CD1c-positive myeloid dendritic cell (primary cell): ENCODE measurements around the gene OR4N5.
A peak's percentile ranks its signal among the peaks of the same experiment; 100 is the strongest.
"Not testable (repeated sequence)": the region's sequence is repeated elsewhere in the genome, so short reads cannot be mapped to it uniquely, and the experiment has no call there.

Experiments
- DNase-seq: peaks from one replicate; pipeline ENCODE4 v3.0.0-alpha.2; 2016; ENCODE audit errors: extremely low spot score

The OR4N5 gene

GRCh38 chr14:20138520-20138919 is at the start of gene OR4N5:
OR4N5 (plus strand) TSS chr14:20138820; CDS start chr14:20143736, 4,916 bp downstream.
- no peak for DNase-seq

GRCh38 chr14:20092050-20092449 is 46.6 kb upstream of the OR4N5 start:
- no peak for DNase-seq

DNA sequence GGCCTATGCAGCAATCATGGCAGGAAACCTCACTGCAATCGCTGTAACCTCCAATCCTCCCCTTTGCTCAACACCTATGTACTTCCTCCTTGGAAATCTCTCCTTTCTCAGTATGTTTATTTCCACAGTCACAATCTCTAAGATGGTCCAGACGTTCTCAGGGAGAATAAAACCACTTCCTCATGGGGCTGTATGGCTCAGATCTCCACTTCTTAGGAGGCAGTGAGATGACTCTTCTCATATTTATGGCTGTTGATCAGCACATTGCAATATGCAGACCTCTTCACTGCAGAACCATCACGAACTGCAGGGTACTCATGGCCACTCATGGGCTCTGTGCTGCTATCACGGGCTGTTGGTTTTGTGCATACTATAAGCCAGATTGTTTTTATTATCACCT is 45.2 kb upstream of the OR4N5 start:
- no peak for DNase-seq

DNA sequence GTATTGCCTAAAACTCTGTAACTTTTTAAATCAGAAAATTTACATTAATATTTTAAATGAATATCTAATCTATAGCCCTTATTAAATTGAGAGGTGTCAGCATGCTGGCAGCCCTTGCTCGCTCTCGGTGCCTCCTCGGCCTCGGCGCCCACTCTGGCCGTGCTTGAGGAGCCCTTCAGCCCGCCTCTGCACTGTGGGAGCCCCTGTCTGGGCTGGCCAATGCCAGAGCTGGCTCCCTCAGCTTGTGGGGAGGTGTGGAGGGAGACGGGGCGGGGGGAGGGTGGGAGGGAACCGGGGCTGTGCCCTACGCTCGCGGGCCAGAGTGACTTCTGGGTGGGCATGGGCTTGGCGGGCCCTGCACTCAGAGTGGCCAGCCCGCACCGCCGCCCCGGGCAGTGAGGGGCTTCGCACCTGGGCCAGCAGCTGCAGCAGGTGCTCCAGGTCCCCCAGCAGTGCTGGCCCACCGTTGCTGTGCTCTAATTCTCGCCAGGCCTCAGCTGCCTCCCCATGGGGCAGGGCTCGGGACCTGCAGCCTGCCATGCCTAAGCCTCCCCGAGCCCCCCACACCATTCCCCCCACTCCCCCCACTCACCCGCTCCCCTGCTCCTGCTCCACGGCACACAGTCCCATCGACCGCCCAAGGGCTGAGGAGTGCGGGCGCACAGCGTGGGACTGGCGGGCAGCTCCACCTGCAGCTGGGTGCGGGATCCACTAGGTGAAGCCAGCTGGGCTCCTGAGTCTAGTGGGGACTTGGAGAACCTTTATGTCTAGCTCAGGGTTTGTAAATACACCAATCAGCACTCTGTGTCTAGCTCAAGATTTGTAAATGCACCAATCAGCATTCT is 39.5 kb upstream of the OR4N5 start:
- DNase-seq: not testable (repeated sequence)

DNA sequence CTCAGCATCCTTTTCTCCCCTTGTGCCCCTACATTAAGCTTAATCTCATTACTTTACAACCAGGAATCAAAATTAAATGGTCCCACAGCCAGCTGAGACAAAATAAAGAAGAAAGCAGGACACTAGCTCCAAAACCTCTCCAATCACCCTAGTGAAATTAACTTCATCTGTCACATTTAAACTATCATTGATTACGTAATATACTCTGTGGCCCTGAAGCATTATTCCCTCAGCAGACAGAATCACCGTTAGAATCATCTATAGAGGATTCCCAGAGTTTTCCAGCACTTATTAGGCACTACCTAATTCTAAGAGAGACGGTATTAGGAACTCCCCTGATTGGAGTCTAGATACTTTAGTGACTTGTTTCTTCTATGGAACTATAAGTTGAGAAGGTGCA is 28.2 kb upstream of the OR4N5 start, which contains the start of gene OR4K17:
TSS of gene OR4K17 (plus strand) at position 302 of the 400 bp plus-strand sequence. CDS start 6,761 bp downstream, outside the sequence.
- no peak for DNase-seq

DNA sequence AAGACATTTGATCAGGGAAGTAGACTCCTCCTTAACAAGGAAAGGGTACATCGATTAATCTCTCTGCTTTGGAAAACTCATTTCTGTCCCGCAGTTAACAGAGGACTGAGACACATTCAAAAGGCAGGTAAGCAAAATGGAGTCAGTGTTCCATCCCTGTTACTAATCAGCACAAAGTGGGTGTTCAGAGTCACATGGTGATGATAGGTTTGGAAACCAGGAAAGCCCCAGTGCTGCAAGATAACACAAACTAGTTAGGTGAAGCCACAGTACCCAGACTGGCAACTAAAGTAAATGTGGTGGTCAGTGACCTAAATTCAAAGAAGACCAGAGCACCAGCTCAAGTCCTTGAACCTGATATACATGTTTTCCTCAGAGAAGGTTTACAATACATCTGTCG is 26.3 kb upstream of the OR4N5 start:
- DNase-seq: no peak

DNA sequence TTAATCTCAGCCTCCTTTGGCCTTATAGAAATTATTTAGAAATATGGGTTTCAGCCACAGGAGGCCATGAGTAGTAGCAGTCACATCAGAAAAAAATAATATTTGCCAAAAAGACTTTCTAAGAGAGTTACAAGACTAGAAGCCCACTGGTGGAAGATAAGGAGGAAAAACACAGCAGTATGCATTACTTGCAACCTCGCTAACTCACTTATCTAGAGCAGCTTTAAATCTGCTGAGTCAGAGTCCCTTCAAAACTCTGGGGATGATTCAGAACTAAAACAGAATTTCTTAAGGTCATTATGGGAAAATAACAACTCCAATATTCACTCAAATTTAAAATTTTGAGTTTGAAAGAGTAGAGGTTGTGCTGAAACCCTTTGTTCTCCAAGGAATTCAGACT is 21.9 kb upstream of the OR4N5 start:
- no peak for DNase-seq

GRCh38 chr14:20118795-20119194 is 19.8 kb upstream of the OR4N5 start:
- no peak for DNase-seq

- no peak for DNase-seq
These were observed 5.3 kb downstream of the OR4N5 start for GRCh38 chr14:20143911-20144310.

DNA sequence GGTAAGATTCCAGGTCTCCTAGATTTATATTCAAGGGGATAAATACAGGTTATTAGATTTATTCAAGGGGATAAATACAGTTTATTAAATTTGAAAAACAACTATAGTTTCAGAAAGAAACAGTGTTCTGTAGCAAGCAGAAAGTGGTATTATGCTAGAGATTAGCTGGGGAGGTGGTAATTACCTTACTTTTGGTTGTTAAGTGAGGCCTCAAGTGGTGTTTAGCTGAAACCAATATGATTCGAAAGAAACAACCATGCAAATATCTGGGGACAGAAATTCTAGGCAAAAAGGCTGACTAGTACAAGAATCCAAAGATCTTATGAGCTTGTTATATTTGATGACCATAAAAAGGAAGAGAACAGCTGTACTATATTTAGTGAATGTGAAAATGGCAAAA is 6.2 kb downstream of the OR4N5 start:
- no peak for DNase-seq

DNA sequence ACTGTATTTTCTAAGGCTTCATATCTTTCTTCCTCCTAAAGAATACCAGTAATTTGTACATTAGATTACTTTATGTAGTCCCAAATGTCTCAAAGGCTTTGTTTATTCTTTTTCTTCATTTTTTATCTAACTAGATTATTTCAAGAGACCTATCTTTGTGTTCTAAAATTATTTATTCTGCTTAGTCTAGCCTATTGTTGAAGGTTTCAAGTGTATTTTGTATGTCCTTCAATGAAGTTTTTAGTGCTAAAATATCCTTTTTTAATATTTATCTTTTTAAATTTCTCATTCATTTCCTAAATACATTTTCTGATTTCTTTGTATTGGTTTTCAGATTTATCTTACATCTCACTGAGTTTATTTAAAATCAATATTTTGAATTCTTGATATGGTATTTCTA is 25.8 kb downstream of the OR4N5 start:
- DNase-seq: no peak

GRCh38 chr14:20167091-20167490 is 28.5 kb downstream of the OR4N5 start:
- DNase-seq: no peak

- not testable (repeated sequence) for DNase-seq
These were observed 31.2 kb downstream of the OR4N5 start for GRCh38 chr14:20169852-20170251.

- DNase-seq: not testable (repeated sequence)
These were observed 35.6 kb downstream of the OR4N5 start for GRCh38 chr14:20174205-20174604.

DNA sequence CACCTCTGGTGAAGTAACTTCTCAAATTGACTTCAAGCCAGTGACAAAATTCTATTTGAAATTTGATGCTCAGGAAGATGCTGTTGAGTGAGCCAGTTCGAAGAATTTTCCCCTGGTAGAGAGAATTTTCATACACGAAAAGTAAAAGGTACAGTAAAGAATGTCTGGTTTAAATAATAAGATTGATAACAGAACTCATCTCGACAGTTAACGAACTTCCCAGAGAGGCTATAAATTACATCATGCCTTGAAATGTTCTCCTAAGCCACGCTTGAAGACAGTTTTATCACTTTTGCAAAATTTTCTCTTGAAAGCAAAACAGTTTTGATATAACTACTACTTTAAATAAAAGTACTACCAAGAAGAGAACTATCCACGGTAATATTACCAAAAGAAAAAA is 37.7 kb downstream of the OR4N5 start:
- no peak for DNase-seq

DNA sequence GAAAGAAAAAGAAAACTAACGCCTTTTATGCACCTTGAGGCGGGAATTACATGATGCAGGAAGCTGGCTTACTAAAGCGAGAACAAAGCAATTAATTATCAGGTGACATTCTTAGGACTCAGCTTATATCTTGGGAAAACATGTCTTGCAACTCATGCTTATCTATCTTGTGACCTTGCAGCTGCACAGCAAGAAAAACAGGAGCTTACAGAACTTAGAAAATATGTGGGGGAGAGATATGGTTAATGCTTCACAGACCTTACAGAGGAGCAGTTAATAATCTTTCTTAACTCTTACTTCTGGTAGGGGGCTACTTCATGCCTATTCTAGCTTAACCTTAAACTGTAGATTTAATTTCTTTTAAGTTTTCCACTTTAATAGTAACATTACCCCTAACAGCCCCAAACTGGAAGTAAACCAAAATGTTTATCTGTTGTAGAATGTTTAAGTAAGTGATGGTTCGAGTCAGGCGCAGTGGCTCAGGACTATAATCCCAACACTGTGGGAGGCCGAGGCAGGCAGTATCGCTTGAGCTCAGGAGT is 38.9 kb downstream of the OR4N5 start:
- DNase-seq: no peak

- peak; percentile 62 for DNase-seq
These were observed 40.6 kb downstream of the OR4N5 start for GRCh38 chr14:20179218-20179617.

DNA sequence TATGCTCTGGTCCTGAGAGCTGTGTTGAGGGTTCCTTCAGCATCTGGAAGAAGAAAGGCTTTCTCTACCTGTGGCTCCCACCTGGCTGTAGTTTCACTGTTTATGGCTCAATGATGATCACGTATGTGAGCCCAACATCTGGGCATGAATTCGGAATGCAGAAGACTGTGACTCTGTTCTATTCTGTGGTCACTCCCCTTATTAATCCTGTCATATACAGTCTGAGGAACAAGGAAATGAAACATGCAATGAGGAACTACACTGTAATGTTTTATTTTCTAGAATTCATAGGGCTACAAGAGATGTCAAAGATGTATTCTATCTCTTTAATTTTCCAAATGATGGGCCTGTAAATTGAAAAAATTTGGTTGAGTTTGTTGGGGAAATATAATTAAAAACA is 41.3 kb downstream of the OR4N5 start:
- DNase-seq: peak; percentile 48

- DNase-seq: no peak
These were observed 41.9 kb downstream of the OR4N5 start for GRCh38 chr14:20180486-20180885.

DNA sequence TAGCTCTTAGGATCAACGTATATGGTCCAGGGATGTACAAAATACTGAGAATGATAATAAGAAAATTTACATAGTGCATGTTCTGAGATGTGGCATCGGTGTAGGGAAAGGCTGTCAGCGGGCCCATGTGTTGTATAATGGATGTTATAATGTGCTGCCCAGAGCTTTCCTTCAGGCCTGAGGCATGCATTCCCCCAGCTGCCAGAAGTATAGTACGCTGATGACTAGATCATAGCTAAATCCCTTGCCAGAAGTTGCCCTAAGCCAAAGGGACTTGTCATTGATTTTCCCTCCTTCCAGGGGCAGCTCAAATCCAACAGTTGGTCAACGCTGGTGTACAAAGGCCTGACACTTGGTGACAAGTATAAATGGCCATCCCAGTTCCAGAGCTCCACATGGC is 45.6 kb downstream of the OR4N5 start:
- DNase-seq: no peak

- DNase-seq: no peak
These were observed 52.0 kb downstream of the OR4N5 start, which contains the start of gene OR11G2 for GRCh38 chr14:20190596-20190995. OR11G2 (plus strand) TSS chr14:20190896; CDS start chr14:20197438, 6,542 bp downstream.

DNA sequence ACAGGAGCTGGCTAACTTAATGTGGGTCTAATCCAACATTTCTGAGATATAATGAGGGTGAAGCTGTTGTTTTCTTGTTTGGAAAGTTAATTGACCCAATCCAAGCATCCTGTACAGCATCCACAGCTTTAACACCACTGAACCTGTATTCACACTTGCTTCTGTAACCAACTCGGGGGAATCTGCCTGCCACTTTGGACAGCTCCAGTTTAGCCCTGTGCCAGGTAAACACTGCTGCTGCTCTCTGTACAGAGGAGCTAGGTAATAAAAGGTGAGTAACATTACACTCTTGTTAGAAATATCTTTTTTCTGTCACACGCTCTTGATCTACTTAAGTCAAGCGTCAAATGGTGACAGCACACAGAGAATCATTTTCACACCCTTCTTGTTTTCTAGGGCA is 52.8 kb downstream of the OR4N5 start:
- no peak for DNase-seq

DNA sequence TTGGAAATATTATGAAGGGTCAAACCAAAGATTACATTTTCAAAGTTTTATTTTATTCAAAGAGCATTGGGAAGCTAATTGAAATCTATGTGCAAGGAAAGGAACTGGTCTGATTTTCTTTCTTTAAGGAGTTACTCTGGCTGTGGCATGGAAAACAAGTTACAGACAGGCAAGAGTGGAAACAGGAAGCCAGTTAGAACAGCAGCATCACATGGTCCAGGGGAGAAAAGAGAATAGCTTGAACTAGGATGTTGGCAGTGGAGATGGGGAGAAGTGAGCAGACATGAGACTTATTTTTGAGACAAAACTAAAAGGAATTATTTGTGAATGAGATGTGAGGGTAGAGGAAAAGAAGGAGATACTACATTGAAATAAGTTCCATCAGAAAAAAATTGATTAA is 55.5 kb downstream of the OR4N5 start:
- DNase-seq: no peak
